GM18907 (cell line): ENCODE measurements around the gene MMEL1.
"Not testable (repeated sequence)": the region's sequence is repeated elsewhere in the genome, so short reads cannot be mapped to it uniquely, and the experiment has no call there.

Experiments
- ATAC-seq: cut with Tn5 transposase; IDR thresholded peaks from one replicate; pipeline ENCODE4 v1.9.1; 2021; ENCODE audit warnings: mild to moderate bottlenecking, moderate library complexity; ENCODE audit not compliant: unreplicated experiment

The MMEL1 gene

DNA sequence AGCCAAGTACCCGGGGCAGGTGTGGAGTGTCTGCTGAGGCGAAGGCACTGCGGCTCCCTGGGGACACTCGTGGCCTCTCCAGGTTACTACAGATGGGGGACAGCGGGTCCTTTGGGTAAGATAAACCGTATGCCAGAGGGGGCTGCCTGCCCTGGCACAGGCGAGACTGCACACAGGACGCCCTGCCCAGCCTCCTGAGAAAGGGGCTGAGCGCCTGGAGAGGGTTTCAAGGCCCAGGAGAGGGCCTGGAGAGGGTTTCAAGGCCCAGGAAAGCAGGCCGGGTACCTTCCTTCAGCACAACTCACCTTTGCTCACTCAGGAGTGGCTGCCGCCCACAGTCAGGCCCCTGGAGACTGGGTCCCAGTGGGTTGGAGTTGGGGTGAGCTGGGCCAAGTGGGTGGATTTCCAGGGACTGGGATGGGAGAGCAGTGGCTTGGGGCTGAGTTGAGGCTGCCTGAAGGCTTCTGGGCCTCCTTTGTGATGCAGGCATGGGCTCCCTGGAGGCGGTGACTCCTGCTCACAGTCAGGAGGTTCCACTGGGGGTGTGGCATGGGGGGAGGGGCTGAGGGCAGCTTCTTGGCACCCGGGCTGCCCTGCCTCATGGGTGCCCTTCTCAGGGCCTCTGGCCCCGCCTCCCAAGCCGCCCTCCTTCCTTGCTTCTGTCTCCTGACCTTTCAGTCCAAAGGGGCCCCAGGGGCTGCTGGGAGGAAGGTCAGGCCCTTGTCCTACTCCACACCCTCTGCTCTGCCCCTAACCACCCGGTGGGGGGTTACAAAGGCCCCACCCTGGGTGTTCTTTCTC, at the start of gene MMEL1:
Gene MMEL1 (minus strand): TSS at position 456 of the 801 bp plus-strand sequence. CDS start 3,532 bp downstream, outside the sequence.
- no peak for ATAC-seq

- not testable (repeated sequence) for ATAC-seq
Observed at GRCh38 chr1:2676726-2677125, 43.9 kb upstream of the MMEL1 start.

DNA sequence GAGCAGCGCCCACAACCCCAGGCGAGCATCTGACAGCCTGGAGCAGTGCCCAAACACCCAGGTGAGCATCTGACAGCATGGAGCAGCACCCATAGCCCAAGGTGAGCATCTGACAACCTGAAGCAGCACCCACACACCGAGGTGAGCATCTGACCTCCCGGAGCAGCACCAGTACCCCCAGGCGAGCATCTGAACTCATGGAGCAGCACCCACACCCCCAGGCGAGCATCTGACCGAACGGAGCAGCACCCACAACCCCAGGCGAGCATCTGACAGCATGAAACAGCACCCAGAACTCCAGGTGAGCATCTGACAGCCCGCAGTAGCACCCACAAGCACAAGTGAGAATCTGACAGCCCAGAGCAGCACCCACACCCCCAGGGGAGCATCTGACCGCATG, 38.8 kb upstream of the MMEL1 start:
- not testable (repeated sequence) for ATAC-seq

GRCh38 chr1:2659806-2660205, 27.0 kb upstream of the MMEL1 start:
- not testable (repeated sequence) for ATAC-seq

- not testable (repeated sequence) for ATAC-seq
Observed at GRCh38 chr1:2657909-2658308, 25.1 kb upstream of the MMEL1 start.

- ATAC-seq = not testable (repeated sequence)
Observed at GRCh38 chr1:2657124-2657523, 24.3 kb upstream of the MMEL1 start.

DNA sequence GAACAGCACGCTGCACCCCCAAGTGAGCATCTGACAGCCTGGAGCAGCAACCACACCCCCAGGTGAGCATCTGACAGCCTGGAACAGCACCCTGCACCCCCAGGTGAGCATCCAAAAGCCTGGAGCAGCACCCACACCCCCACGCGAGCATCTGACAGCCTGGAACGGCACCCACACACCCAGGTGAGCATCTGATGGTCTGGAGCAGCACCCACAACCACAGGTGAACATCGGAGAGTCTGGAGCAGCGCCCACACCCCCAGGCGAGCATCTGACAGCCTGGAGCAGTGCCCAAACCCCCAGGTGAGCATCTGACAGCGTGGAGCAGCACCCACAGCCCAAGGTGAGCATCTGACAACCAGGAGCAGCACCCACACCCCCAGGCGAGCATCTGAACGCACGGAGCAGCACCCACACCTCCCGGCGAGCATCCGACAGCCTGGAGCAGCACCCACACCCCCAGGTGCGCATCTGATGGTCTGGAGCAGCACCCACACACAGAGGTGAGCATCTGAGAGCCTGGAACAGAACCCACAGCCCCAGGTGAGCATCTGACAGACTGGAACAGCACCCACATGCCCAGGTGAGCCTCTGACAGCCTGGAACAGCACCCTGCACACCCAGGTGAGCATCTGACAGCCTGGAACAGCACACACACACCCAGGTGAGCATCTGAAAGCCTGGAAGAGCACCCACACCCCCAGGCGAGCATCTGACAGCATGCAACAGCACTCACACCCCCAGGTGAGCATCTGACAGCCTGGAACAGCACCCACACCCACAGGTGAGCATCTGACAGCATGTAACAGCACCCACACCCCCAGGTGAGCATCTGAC, 23.0 kb upstream of the MMEL1 start:
- not testable (repeated sequence) for ATAC-seq

GRCh38 chr1:2654443-2654948, 21.7 kb upstream of the MMEL1 start:
- not testable (repeated sequence) for ATAC-seq

DNA sequence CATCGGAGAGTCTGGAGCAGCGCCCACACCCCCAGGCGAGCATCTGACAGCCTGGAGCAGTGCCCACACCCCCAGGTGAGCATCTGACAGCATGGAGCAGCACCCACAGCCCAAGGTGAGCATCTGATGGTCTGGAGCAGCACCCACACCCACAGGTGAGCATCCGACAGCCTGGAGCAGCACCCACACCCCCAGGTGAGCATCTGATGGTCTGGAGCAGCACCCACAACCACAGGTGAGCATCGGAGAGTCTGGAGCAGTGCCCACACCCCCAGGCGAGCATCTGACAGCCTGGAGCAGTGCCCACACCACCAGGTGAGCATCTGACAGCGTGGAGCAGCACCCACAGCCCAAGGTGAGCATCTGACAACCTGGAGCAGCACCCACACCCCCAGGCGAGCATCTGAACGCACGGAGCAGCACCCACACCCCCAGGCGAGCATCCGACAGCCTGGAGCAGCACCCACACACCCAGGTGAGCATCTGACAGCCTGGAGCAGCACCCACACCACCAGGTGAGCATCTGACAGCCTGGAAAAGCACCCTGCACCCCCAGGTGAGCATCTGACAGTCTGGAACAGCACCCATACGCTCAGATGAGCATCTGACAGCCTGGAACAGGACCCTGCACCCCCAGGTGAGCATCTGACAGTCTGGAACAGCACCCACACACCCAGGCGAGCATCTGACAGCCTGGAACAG, 21.1 kb upstream of the MMEL1 start:
- ATAC-seq = not testable (repeated sequence)

- ATAC-seq = not testable (repeated sequence)
Observed at GRCh38 chr1:2652926-2653571, 20.2 kb upstream of the MMEL1 start.

DNA sequence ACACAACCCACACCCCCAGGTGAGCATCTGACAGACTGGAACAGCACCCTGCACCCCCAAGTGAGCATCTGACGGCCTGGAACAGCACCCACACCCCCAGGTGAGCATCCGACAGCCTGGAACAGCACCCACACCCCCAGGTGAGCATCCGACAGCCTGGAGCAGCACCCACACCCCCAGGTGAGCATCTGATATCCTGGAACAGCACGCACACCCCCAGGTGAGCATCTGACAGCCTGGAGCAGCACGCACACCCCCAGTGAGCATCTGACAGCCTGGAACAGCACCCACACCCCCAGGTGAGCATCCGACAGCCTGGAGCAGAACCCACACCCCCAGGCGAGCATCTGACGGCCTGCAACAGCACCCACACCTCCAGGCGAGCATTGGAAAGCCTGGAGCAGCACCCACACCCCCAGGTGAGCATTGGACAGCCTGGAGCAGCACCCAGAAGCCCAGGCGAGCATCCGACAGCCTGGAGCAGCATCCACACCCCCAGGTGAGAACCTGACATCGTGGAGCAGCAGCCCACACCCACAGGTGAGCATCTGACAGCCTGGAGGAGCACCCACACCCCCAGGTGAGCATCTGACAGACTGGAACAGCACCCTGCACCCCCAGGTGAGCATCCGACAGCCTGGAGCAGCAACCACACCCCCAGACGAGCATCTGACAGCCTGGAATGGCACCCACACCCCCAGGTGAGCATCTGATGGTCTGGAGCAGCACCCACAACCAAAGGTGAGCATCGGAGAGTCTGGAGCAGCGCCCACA, 19.5 kb upstream of the MMEL1 start:
- not testable (repeated sequence) for ATAC-seq

DNA sequence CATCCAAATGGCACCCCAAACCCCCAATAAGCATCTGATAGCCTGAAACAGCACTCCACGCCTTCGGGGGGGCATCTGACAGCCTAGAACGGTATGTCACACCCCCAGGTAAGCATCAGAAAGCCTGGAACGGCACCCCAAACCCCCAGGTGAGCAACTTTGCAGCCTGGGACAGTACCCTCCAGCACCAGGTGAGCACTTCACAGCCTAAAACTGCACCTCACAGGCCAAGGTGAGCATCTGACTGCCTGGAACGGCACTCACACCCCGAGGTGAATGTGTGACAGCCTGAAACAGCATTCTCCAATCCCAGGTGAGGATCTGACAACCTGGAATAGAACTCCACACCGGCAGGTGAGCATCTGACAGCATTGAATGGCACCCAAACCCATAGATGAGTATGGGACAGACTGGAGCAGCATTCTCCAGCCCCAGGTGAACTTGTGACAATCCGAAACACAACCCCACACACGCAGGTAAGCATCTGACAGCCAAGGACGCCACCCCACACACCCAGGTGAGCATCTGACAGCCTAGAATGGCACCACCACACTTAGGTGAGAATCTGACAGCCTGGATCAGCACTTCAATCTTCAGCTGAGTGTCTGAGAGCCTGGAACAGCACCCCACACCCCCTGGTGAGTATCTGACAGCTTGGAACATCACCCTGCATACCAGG, 18.3 kb upstream of the MMEL1 start:
- ATAC-seq = no peak

GRCh38 chr1:2646837-2647236, 14.0 kb upstream of the MMEL1 start:
- ATAC-seq = no peak

DNA sequence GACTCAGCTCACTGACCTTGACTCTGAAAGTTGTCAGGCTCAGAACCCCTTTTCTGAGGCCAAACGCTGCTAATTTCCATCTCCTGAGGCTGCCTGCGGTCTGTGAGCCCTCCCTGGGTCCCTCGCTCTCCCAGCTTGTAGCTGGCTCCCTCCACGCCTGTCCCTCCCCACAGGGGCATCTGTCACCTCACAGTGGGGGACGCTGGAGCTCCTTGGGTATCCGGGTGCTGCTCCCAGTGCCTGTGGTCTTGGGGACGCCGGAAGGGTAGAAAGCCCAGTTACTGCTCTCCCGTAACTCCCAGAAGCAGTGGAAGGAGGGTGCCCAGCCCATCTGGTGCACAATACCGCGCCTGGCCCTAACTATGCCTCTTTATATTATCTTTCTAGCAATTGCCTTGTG, 13.0 kb upstream of the MMEL1 start:
- ATAC-seq = no peak

DNA sequence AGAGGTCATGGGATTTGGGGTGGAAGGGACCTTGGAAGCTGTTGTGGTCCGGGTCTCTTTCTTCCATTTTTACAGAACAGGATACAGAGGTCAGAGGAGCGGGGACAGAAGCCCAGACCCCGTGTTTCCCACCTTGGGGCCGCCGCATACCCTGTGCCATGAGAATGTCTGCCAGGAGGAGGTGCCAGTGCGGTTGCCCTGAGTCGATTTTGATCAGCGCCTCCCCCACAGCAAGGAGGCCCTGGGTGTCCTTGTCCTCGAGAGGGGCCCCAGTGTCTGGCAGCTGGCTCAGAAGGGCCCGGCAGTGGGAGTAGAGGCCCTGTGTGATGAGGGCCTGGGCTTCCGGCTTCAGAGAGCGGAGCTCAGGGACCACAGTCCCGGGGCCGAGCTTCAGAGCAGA, 12.3 kb upstream of the MMEL1 start:
- no peak for ATAC-seq

GRCh38 chr1:2644591-2645101, 11.8 kb upstream of the MMEL1 start:
- ATAC-seq = no peak

DNA sequence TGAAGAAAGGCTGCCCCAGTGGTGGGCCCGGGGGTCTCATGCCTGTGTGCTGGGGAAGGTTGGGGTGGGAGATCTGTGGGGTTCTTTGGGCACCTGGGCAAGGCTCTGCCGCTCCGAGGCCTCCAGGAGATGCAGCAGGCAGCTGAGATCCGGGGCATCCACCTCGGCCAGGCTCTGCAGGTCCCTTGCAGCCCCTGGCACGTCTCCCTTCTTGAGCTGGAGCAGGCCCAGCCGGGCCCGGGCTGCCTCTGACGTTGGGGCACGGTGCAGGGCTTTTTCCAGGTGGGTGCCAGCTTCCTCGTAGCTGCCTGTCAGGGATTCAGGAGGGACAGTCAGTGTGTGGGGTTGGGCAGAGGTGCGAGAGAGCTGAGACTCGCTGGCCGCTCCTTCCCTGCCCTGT, 11.4 kb upstream of the MMEL1 start:
- no peak for ATAC-seq

DNA sequence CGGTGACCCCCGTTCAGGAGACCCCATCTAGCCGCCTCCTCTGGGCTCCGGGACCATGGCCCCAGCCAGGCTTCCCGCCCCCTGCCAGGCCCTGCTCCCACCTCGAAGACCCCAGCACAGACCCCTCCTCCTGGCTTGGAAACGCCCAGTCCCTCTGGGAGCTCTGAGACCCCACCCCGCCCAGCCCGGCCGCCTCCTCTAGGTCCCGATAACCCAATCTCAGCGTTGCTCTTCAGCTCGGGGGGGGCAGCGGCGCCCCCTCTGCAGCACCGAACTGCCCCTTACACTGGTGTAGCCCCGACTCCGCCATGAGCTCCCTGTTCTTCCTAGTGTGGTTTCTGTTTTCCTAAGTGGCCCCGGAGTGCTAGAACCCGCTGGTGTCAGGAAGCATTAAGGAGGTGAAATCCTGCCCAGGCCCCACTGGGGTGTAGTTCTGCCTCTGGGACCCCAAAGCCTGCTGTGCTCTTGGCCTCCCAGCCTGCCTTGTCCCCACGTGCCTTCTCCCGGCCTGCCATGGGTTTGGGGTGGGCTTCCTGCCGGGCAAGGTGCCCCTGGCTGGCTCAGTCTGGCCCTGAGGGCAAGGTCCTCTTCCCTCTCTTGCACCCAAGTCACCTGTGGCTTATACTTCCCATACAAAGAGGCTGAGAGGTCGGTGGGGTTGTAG, 10.7 kb upstream of the MMEL1 start:
- ATAC-seq = no peak
